A549 treated with GW870086 at 1 μM for 4 hours (cell line): ENCODE measurements around the gene NEUROD2. TPM values are rescaled to one million over a fixed set of nuclear protein-coding genes. Genes with fewer than 3 reads are reported as not detected.

Experiments used
- total RNA-seq: library from RNA; stranded (reverse); fragments of 200-300 nt; extraction: Qiagen RNA extraction; gene quantifications from 5 replicates; pipeline ENCODE4 v1.2.3, GENCODE V29; 2022; ENCODE audit warnings: low read depth

The NEUROD2 gene
- total RNA-seq, result not detected in 5 replicates

GRCh38 chr17:39607851-39608130, at the start of gene NEUROD2:
TSS of gene NEUROD2 (minus strand) at chr17:39607920. CDS start at chr17:39606599, 1,321 bp downstream.

DNA sequence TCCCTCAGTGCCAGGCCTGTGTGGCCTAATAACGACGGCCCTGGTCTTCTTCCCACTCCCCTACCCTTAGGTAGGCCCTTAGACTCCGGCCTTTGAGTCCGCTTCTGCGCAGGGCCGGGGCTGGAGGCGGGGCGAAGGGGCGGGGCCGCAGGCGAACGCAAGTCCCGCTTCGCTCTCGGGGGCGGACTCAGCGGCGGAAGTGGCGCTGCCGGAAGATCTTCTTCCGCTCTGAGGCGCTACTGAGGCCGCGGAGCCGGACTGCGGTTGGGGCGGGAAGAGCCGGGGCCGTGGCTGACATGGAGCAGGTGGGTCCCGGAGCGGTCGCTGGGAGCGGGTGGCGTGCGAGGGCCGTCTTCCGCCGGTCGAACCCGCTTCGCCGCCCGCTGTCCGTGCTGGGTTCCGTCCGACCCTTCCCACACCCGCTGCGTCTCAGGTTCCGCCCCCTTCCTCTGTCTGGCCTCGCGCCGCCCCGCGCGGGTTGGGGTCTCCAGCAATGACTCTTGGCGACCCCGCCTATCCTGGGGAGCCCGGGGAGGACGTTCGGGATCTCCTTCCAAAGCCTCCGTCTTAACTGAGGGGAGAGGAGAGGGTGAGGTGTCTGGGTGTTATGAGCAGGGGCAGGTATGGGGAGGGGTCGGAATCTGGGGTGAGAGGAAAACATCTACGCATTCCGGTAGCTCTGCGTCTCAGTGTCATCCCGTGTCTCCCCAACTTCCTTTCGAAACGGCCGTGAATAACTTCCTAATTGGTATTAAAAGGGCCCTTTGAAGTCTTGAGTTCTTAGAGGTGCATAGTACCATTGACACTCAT, 29.4 kb upstream of the NEUROD2 start, which contains the start of gene STARD3:
STARD3 (plus strand) TSS at position 218 of the 810 bp plus-strand sequence. CDS start 16,388 bp downstream, outside the sequence.

GRCh38 chr17:39626171-39627046, 18.7 kb upstream of the NEUROD2 start, which contains the start of gene PPP1R1B:
TSS of gene PPP1R1B (plus strand) at chr17:39626952. CDS start at chr17:39627393, 441 bp downstream.

Other genes starting within 250 kb of the NEUROD2 start
- gene FBXL20, start 206.3 kb downstream of the NEUROD2 start, total RNA-seq, result 6.3 to 7.8 TPM (median 7.3 TPM) in 5 replicates
- 24.9 to 35.6 TPM (median 30.5 TPM) in 5 replicates for gene MED1, start 156.7 kb downstream of the NEUROD2 start, total RNA-seq
- 28.2 to 40.5 TPM (median 36.3 TPM) in 5 replicates for gene CDK12, start 146.4 kb downstream of the NEUROD2 start, total RNA-seq
- gene PPP1R1B, start 19.0 kb upstream of the NEUROD2 start, total RNA-seq, result 0.14 TPM in 1 of 5 replicates, not detected in the others
- gene STARD3, start 29.2 kb upstream of the NEUROD2 start, total RNA-seq, result 52.3 to 59.0 TPM (median 54.0 TPM) in 5 replicates
- gene TCAP, start 57.4 kb upstream of the NEUROD2 start, total RNA-seq, result 0.72 to 1.5 TPM (median 1.1 TPM) in 5 replicates
- gene PNMT, start 60.5 kb upstream of the NEUROD2 start, total RNA-seq, result 0.20 to 0.23 TPM in 2 of 5 replicates, not detected in the others
- gene PGAP3, start 80.1 kb upstream of the NEUROD2 start, total RNA-seq, result 6.6 to 8.9 TPM (median 8.5 TPM) in 5 replicates
- gene ERBB2, start 92.1 kb upstream of the NEUROD2 start, total RNA-seq, result 25.6 to 35.1 TPM (median 32.4 TPM) in 5 replicates
- gene MIEN1, start 122.6 kb upstream of the NEUROD2 start, total RNA-seq, result 85.3 to 102 TPM (median 94.6 TPM) in 5 replicates
- 2.8 to 5.0 TPM (median 4.2 TPM) in 5 replicates for gene GRB7, start 130.0 kb upstream of the NEUROD2 start, total RNA-seq